CD14-positive monocyte (primary cell): Measurements from ENCODE around the gene WDR70. TPM values are rescaled to one million over a fixed set of nuclear protein-coding genes. Genes with fewer than 3 reads are reported as not detected.
"Not testable (repeated sequence)": the region's sequence is repeated elsewhere in the genome, so short reads cannot be mapped to it uniquely, and the experiment has no call there.

Source experiments
- DNase-seq, 3 donors: peaks; one replicate each; pipeline ENCODE4 v3.0.0-alpha.2; 2011 to 2022
- H2AFZ ChIP-seq: 2 replicates; pipeline ENCODE4 v1.6.0; 2012; ENCODE audit warnings: mild to moderate bottlenecking, low read depth, low read length, inconsistent platforms; ENCODE audit not compliant: insufficient read depth, poor library complexity, severe bottlenecking
- H3K27ac ChIP-seq, 2 donors: 1 replicate in 1 of 2; 2 replicates in 1 of 2; pipeline ENCODE4 v1.5.1; 2012 to 2013; ENCODE audit warnings: low read length in 2 of 2, control low read depth in 1 of 2, inconsistent platforms in 1 of 2, low read depth in 1 of 2, mild to moderate bottlenecking in 1 of 2
- H3K27me3 ChIP-seq, 2 donors: one replicate each; pipeline versions ENCODE4 v1.6.0 to v1.6.1; 2011 to 2013; ENCODE audit warnings: low read length in 2 of 2; ENCODE audit not compliant: control insufficient read depth in 2 of 2, insufficient read depth in 2 of 2
- H3K36me3 ChIP-seq, 2 donors: replicated peaks in 1 of 2; 1 replicate in 1 of 2; 2 replicates in 1 of 2; pipeline versions ENCODE4 v1.5.1 to v1.6.1; 2012 to 2013; ENCODE audit warnings: low read length in 2 of 2, control low read depth in 1 of 2, inconsistent platforms in 1 of 2, mild to moderate bottlenecking in 1 of 2; ENCODE audit not compliant: insufficient read depth in 2 of 2, control insufficient read depth in 1 of 2
- H3K4me1 ChIP-seq, 2 donors: 1 replicate in 1 of 2; 2 replicates in 1 of 2; pipeline versions ENCODE4 v1.5.1 to v1.6.1; 2012 to 2013; ENCODE audit warnings: low read length in 2 of 2, control low read depth in 1 of 2, inconsistent platforms in 1 of 2, mild to moderate bottlenecking in 1 of 2, moderate library complexity in 1 of 2; ENCODE audit not compliant: insufficient read depth in 2 of 2, control insufficient read depth in 1 of 2
- H3K4me2 ChIP-seq: replicated peaks from 2 replicates; pipeline ENCODE3; 2012; ENCODE audit warnings: low read length, moderate library complexity, mild to moderate bottlenecking; ENCODE audit not compliant: poor library complexity, severe bottlenecking; ENCODE audit errors: extremely low read depth
- H3K4me3 ChIP-seq, 3 experiments: fragments of 200-600 bp in 1 of 3; sonication (generic) in 1 of 3; replicated peaks in 1 of 3; 1 replicate in 2 of 3; 2 replicates in 1 of 3; pipeline ENCODE4 v1.5.1; 2011 to 2013; ENCODE audit warnings: low read length in 3 of 3, mild to moderate bottlenecking in 3 of 3, control low read depth in 2 of 3, low read depth in 2 of 3, inconsistent platforms in 1 of 3, moderate library complexity in 1 of 3
- H3K79me2 ChIP-seq: 2 replicates; pipeline ENCODE4 v1.6.0; 2012; ENCODE audit warnings: mild to moderate bottlenecking, control low read depth, inconsistent platforms, low read length, moderate library complexity; ENCODE audit not compliant: insufficient read depth
- H3K9ac ChIP-seq: 2 replicates; pipeline ENCODE4 v1.6.0; 2017; ENCODE audit warnings: low read length, mild to moderate bottlenecking; ENCODE audit not compliant: insufficient read depth, poor library complexity, severe bottlenecking
- H3K9me3 ChIP-seq, 2 donors: replicated peaks in 1 of 2; 1 replicate in 1 of 2; 2 replicates in 1 of 2; pipeline versions ENCODE4 v1.5.1 to v1.6.1; 2012 to 2013; ENCODE audit warnings: low read length in 2 of 2, control low read depth in 1 of 2; ENCODE audit not compliant: control insufficient read depth in 1 of 2, insufficient read depth in 1 of 2
- H4K20me1 ChIP-seq: 2 replicates; pipeline ENCODE4 v1.6.0; 2012; ENCODE audit warnings: mild to moderate bottlenecking, low read length, control low read depth, moderate library complexity; ENCODE audit not compliant: insufficient read depth
- H3K27ac Mint-ChIP-seq, 7 donors: one replicate each; pipeline ENCODE4 v1.8.0; 2020; ENCODE audit warnings: mild to moderate bottlenecking in 7 of 7, mixed read lengths in 7 of 7, moderate library complexity in 6 of 7, inconsistent platforms in 2 of 7
- H3K27me3 Mint-ChIP-seq, 3 donors: one replicate each; pipeline ENCODE4 v1.8.0; 2021 to 2022; ENCODE audit warnings: low read depth in 3 of 3, mild to moderate bottlenecking in 3 of 3, mixed read lengths in 3 of 3, moderate library complexity in 3 of 3, inconsistent platforms in 1 of 3
- H3K36me3 Mint-ChIP-seq, 2 donors: one replicate each; pipeline ENCODE4 v1.8.0; 2020; ENCODE audit warnings: mixed read lengths in 2 of 2, inconsistent platforms in 1 of 2, mild to moderate bottlenecking in 1 of 2
- H3K4me1 Mint-ChIP-seq: one replicate; pipeline ENCODE4 v1.8.0; 2020; ENCODE audit warnings: mild to moderate bottlenecking, mixed read lengths
- H3K4me3 Mint-ChIP-seq, 2 donors: one replicate each; pipeline ENCODE4 v1.8.0; 2020; ENCODE audit warnings: mild to moderate bottlenecking in 2 of 2, mixed read lengths in 2 of 2, moderate library complexity in 1 of 2
- H3K9me3 Mint-ChIP-seq, 7 donors: one replicate each; pipeline ENCODE4 v1.8.0; 2020 to 2022; ENCODE audit warnings: mixed read lengths in 7 of 7, mild to moderate bottlenecking in 6 of 7, moderate library complexity in 6 of 7, inconsistent platforms in 2 of 7
- CTCF ChIP-seq: fragments of 200-600 bp; IDR thresholded peaks from one replicate; pipeline ENCODE4 v1.8.0; 2022; ENCODE audit warnings: antibody characterized with exemption, mild to moderate bottlenecking
- WGBS: methylation state at CpG from one replicate; pipeline ENCODE4 v1.1.5; 2013; ENCODE audit warnings: missing lambda C conversion rate; ENCODE audit not compliant: insufficient coverage; 5-methylcytosine and 5-hydroxymethylcytosine counted together
- intact Hi-C, 2 donors: fragments of 100-400 bp; cut with micrococcal nuclease; formaldehyde crosslinking; loops; one replicate each; pipeline versions ENCODE4 v1.15.0 to v1.15.1; 2023
- polyA plus RNA-seq, 3 donors: library from polyadenylated mRNA; depleted of rRNA in 1 of 3; unstranded in 2 of 3; stranded (reverse) in 1 of 3; fragments of 300-500 nt in 2 of 3; fragments of >200 nt in 1 of 3; fragmentation: Illumina TruSeq in 2 of 3; gene quantifications; 1 replicate in 2 of 3; 2 replicates in 1 of 3; pipeline ENCODE4 v1.2.3, GENCODE V29; 2012 to 2021

Gene WDR70
- polyA plus RNA-seq, 3 donors: 13.1 to 21.0 (median 19.1) TPM

- intact Hi-C loops: no loop called here
- Mint-ChIP-seq H3K4me1 (no peaks in the 10 kb centered on the region), H3K4me3 (no peak overlapping the region), H3K9me3 (peaks cover 19 to 30% (median 21%) of the 10 kb centered on the region in 7 donors), H3K36me3 (peaks cover 7 to 11% of the 10 kb centered on the region in 2 donors), H3K27ac (no peak overlapping the region), H3K27me3 (peaks cover 0 to 2% (median 0%) of the 10 kb centered on the region in 3 donors)
- H3K36me3 ChIP-seq: peaks cover 0 to 8% of the 10 kb centered on the region in 2 donors
- H3K4me3 ChIP-seq: no peak overlapping the region
- H4K20me1 ChIP-seq: no peaks in the 10 kb centered on the region
- no peaks in the 10 kb centered on the region for H3K4me1 ChIP-seq
- peaks cover 11 to 23% of the 10 kb centered on the region in 2 donors for H3K9me3 ChIP-seq
- 97% methylated on average over 4 of the region's 7 CpGs for WGBS
- no peak overlapping the region for H3K9ac ChIP-seq
- no peak for TF ChIP-seq CTCF
- H3K79me2 ChIP-seq: no peaks in the 10 kb centered on the region
- DNase-seq: no peak
- no peaks in the 10 kb centered on the region for H3K27me3 ChIP-seq
- no peak overlapping the region for H2AFZ ChIP-seq
- H3K27ac ChIP-seq: no peak overlapping the region
- H3K4me2 ChIP-seq: no peak overlapping the region
These were observed 306.7 kb downstream of the WDR70 start for GRCh38 chr5:37685816-37686215.

- H3K9ac ChIP-seq, H3K27ac ChIP-seq, H3K79me2 ChIP-seq, DNase-seq, H3K27me3 ChIP-seq, H2AFZ ChIP-seq, H3K27me3 Mint-ChIP-seq, intact Hi-C loops, H3K36me3 ChIP-seq, H3K4me1 ChIP-seq, H3K4me2 ChIP-seq, H3K4me3 ChIP-seq, H3K4me1 Mint-ChIP-seq, H4K20me1 ChIP-seq, H3K4me3 Mint-ChIP-seq, H3K36me3 Mint-ChIP-seq: not testable (repeated sequence)
- peaks cover 16 to 33% (median 20%) of the 10 kb centered on the region in 7 donors for H3K9me3 Mint-ChIP-seq
- H3K27ac Mint-ChIP-seq: peak overlapping the region in 1 of 7 donors; percentile 11
- 91% methylated on average over 7 of the region's 10 CpGs for WGBS
- H3K9me3 ChIP-seq: peaks cover 5 to 23% of the 10 kb centered on the region in 2 donors
These were observed 309.8 kb downstream of the WDR70 start for GRCh38 chr5:37688925-37689324.

- H3K4me3 Mint-ChIP-seq, H3K4me1 Mint-ChIP-seq, H3K4me2 ChIP-seq, H3K4me1 ChIP-seq, H3K27ac ChIP-seq, H3K27ac Mint-ChIP-seq, H2AFZ ChIP-seq, intact Hi-C loops, H3K79me2 ChIP-seq, H3K9ac ChIP-seq, H3K27me3 Mint-ChIP-seq, H3K9me3 ChIP-seq, H3K27me3 ChIP-seq, H4K20me1 ChIP-seq, DNase-seq, H3K4me3 ChIP-seq: not testable (repeated sequence)
- peaks cover 3 to 15% of the 10 kb centered on the region in 2 donors for H3K36me3 ChIP-seq
- peaks cover 11 to 29% (median 17%) of the 10 kb centered on the region in 7 donors for H3K9me3 Mint-ChIP-seq
- no CpG with 5 or more reads among the region's 5 CpGs for WGBS
- peaks cover 5 to 12% of the 10 kb centered on the region in 2 donors for H3K36me3 Mint-ChIP-seq
These were observed 315.2 kb downstream of the WDR70 start for GRCh38 chr5:37694333-37694732.
